A549 (cell line): ENCODE measurements around the gene LRRC61. TPM values are rescaled to one million over a fixed set of nuclear protein-coding genes. Genes with fewer than 3 reads are reported as not detected.
A peak's percentile ranks its signal among the peaks of the same experiment; 100 is the strongest.

Source experiments
- ATAC-seq, 2 experiments: fragments of 200-7000 bp in 1 of 2; fragments of >200 bp in 1 of 2; cut with Nextera tagmentation in 1 of 2; cut with Tn5 transposase in 1 of 2; 3 replicates each; pipeline versions ENCODE4 v1.8.0 to v1.9.1; 2018 to 2020; ENCODE audit warnings: mild to moderate bottlenecking in 1 of 2, moderate library complexity in 1 of 2
- CTCF ChIA-PET: fragments of 300-600 bp; sonication (Branson Sonifier 250); formaldehyde crosslinking; extraction: SDS; loops from one replicate; lab custom pipeline; 2021; ENCODE audit warnings: antibody characterized with exemption, inconsistent platforms; lab: Yijun Ruan, JAX
- POLR2A ChIA-PET: fragments of 350-600 bp; formaldehyde crosslinking; extraction: SDS; loops from one replicate; lab custom pipeline; 2021; ENCODE audit warnings: antibody characterized with exemption, inconsistent platforms; lab: Yijun Ruan, JAX
- DNase-seq, 2 experiments: peaks; one replicate each; pipeline versions ENCODE4 v3.0.0 to v3.0.0-alpha.2; 2011 to 2016; ENCODE audit warnings: low read depth in 1 of 2, low spot score in 1 of 2
- FAIRE-seq: peaks from 2 replicates; lab custom pipeline; 2011; peaks lifted over from hg19 to GRCh38; lab: Jason Lieb, UNC
- H3K27ac ChIP-seq, 2 experiments: fragments of >200 bp; sonication (Bioruptor Twin); formaldehyde crosslinking; 3 replicates each; pipeline ENCODE4 v1.5.1; 2016 to 2017
- H3K4me1 ChIP-seq: fragments of >200 bp; sonication (Bioruptor Twin); formaldehyde crosslinking; 3 replicates; pipeline ENCODE4 v1.6.1; 2016
- H3K4me2 ChIP-seq: fragments of >200 bp; sonication (Bioruptor Twin); formaldehyde crosslinking; 3 replicates; pipeline ENCODE4 v1.6.1; 2016
- H3K4me3 ChIP-seq: fragments of >200 bp; sonication (Bioruptor Twin); formaldehyde crosslinking; 3 replicates; pipeline ENCODE4 v1.5.1; 2016
- H3K9me3 ChIP-seq: fragments of >200 bp; sonication (Bioruptor Twin); formaldehyde crosslinking; 3 replicates; pipeline ENCODE4 v1.6.1; 2016
- ATOH8 ChIP-seq: fragments of 250-450 bp; sonication (Bioruptor Pico); IDR thresholded peaks from 2 replicates; pipeline ENCODE4 v1.5.0; 2020; ENCODE audit warnings: low read depth, mild to moderate bottlenecking, moderate library complexity
- BHLHE40 ChIP-seq: IDR thresholded peaks from 2 replicates; pipeline ENCODE4 v1.6.1; 2012; ENCODE audit warnings: low read depth, low read length, inconsistent platforms
- CBX2 ChIP-seq: fragments of 200-600 bp; sonication (generic); IDR thresholded peaks from 2 replicates; pipeline ENCODE4 v1.6.1; 2016; ENCODE audit warnings: low read depth, mild to moderate bottlenecking, borderline replicate concordance
- CBX8 ChIP-seq: fragments of 200-600 bp; sonication (generic); IDR thresholded peaks from 2 replicates; pipeline ENCODE4 v1.6.1; 2016
- CHD2 ChIP-seq: fragments of 150-350 bp; IDR thresholded peaks from 2 replicates; pipeline ENCODE4 v1.6.1; 2014; ENCODE audit warnings: low read length; ENCODE audit not compliant: partially characterized antibody
- CHD4 ChIP-seq: fragments of 200-600 bp; sonication (generic); IDR thresholded peaks from 2 replicates; pipeline ENCODE4 v1.6.1; 2016; ENCODE audit warnings: antibody characterized with exemption, mild to moderate bottlenecking, borderline replicate concordance
- CTCF ChIP-seq: fragments of >200 bp; sonication (Bioruptor Twin); formaldehyde crosslinking; IDR thresholded peaks from 3 replicates; pipeline ENCODE4 v1.5.1; 2016
- E2F6 ChIP-seq: IDR thresholded peaks from 2 replicates; pipeline ENCODE4 v1.6.1; 2012; ENCODE audit warnings: low read depth, borderline replicate concordance
- EP300 ChIP-seq, 2 experiments: fragments of >200 bp; sonication (Bioruptor Twin); formaldehyde crosslinking; IDR thresholded peaks; 2 replicates in 1 of 2; 3 replicates in 1 of 2; pipeline ENCODE4 v1.6.1; 2016 to 2017
- HDAC2 ChIP-seq: fragments of 200-600 bp; sonication (generic); IDR thresholded peaks from 2 replicates; pipeline ENCODE4 v1.6.1; 2016
- HEYL ChIP-seq: fragments of 250-450 bp; sonication (Bioruptor Pico); IDR thresholded peaks from 2 replicates; pipeline ENCODE4 v1.8.0; 2021; ENCODE audit warnings: mild to moderate bottlenecking, moderate library complexity
- HMGXB4 ChIP-seq: fragments of 250-450 bp; sonication (Bioruptor Pico); IDR thresholded peaks from 2 replicates; pipeline ENCODE4 v1.5.0; 2021; ENCODE audit warnings: mild to moderate bottlenecking, moderate library complexity, borderline replicate concordance
- HOXB5 ChIP-seq: fragments of 250-450 bp; sonication (Bioruptor Pico); IDR thresholded peaks from 2 replicates; pipeline ENCODE4 v1.5.0; 2020; ENCODE audit warnings: mild to moderate bottlenecking, moderate library complexity
- JUN ChIP-seq, 2 experiments: fragments of >200 bp; sonication (Bioruptor Twin); formaldehyde crosslinking; IDR thresholded peaks; 2 replicates in 1 of 2; 3 replicates in 1 of 2; pipeline ENCODE4 v1.6.1; 2016 to 2017
- KDM1A ChIP-seq: fragments of 200-600 bp; sonication (generic); IDR thresholded peaks from 2 replicates; pipeline ENCODE4 v1.6.1; 2016; ENCODE audit warnings: low read depth, mild to moderate bottlenecking
- MAFK ChIP-seq: fragments of 450-650 bp; IDR thresholded peaks from 2 replicates; pipeline ENCODE4 v1.6.1; 2014; ENCODE audit not compliant: partially characterized antibody
- MAX ChIP-seq: IDR thresholded peaks from 2 replicates; pipeline ENCODE4 v1.6.1; 2012
- MYC ChIP-seq: IDR thresholded peaks from 2 replicates; pipeline ENCODE4 v1.6.1; 2012; ENCODE audit warnings: mild to moderate bottlenecking, inconsistent platforms, low read length, improper control_type of control experiment, borderline replicate concordance
- NPAS2 ChIP-seq: fragments of 250-450 bp; sonication (Bioruptor Pico); IDR thresholded peaks from 2 replicates; pipeline ENCODE4 v1.8.0; 2022; ENCODE audit warnings: mild to moderate bottlenecking, moderate library complexity, borderline replicate concordance
- PHF8 ChIP-seq: fragments of 200-600 bp; sonication (generic); IDR thresholded peaks from 2 replicates; pipeline ENCODE4 v1.6.1; 2016; ENCODE audit warnings: low read depth, mild to moderate bottlenecking, antibody characterized with exemption, moderate library complexity, borderline replicate concordance
- POLR2A ChIP-seq: IDR thresholded peaks from 2 replicates; pipeline ENCODE4 v1.6.1; 2012; ENCODE audit warnings: mild to moderate bottlenecking, low read length
- POLR2AphosphoS2 ChIP-seq: conservative IDR thresholded peaks from 2 replicates; pipeline ENCODE4 v1.6.1; 2012; ENCODE audit warnings: low read length, improper control_type of control experiment, inconsistent platforms
- RAD21 ChIP-seq, 2 experiments: fragments of >200 bp in 1 of 2; sonication (Bioruptor Twin) in 1 of 2; formaldehyde crosslinking in 1 of 2; IDR thresholded peaks in 1 of 2; conservative IDR thresholded peaks in 1 of 2; 2 replicates in 1 of 2; 3 replicates in 1 of 2; pipeline ENCODE4 v1.6.1; 2012 to 2018; ENCODE audit warnings: inconsistent platforms in 1 of 2
- RARB ChIP-seq: fragments of 250-450 bp; sonication (Bioruptor Pico); IDR thresholded peaks from 2 replicates; pipeline ENCODE4 v1.8.0; 2021; ENCODE audit warnings: mild to moderate bottlenecking, moderate library complexity
- SMC3 ChIP-seq: fragments of >200 bp; sonication (Bioruptor Twin); formaldehyde crosslinking; IDR thresholded peaks from 3 replicates; pipeline ENCODE4 v1.6.1; 2018; ENCODE audit warnings: inconsistent platforms
- TFCP2L1 ChIP-seq: fragments of 250-450 bp; sonication (Bioruptor Pico); IDR thresholded peaks from 2 replicates; pipeline ENCODE4 v1.5.0; 2021; ENCODE audit warnings: mild to moderate bottlenecking
- TP53 ChIP-seq: fragments of 250-450 bp; sonication (Bioruptor Pico); IDR thresholded peaks from 2 replicates; pipeline ENCODE4 v1.5.0; 2021; ENCODE audit warnings: mild to moderate bottlenecking, moderate library complexity
- ZNF302 ChIP-seq: fragments of 250-450 bp; sonication (Bioruptor Pico); IDR thresholded peaks from 2 replicates; pipeline ENCODE4 v1.9.0; 2021; ENCODE audit warnings: inconsistent platforms, mild to moderate bottlenecking, moderate library complexity
- WGBS: methylation state at CpG from one replicate; pipeline ENCODE4 v1.1.6; 2017; ENCODE audit errors: missing lambda C conversion rate; 5-methylcytosine and 5-hydroxymethylcytosine counted together
- polyA plus RNA-seq, 4 experiments: library from polyadenylated mRNA; depleted of rRNA in 3 of 4; stranded (reverse); fragments of >200 nt; fragmentation: RNase III in 1 of 4; extraction: RNeasy Plus Mini Kit Qiagen cat#74134 plus additional on column Dnase treatment in 1 of 4; gene quantifications; 2 replicates in 3 of 4; 3 replicates in 1 of 4; pipeline ENCODE4 v1.2.3, GENCODE V29; 2011 to 2017

LRRC61 gene
- polyA plus RNA-seq, 2 of the 4 experiments (the other 2 are of a cell fraction): 0.19 to 0.22 TPM

- Histone ChIP-seq H3K4me2 (peak overlapping the region; percentile 1; the same call in 1 of the 3 replicates), H3K27ac (no peak overlapping the region), H3K4me1 (no peaks in the 10 kb centered on the region), H3K9me3 (no peaks in the 10 kb centered on the region), H3K4me3 (no peak overlapping the region)
- no peak for ATAC-seq
- no peak for TF ChIP-seq CHD2
- no peak for TF ChIP-seq PHF8
- no peak for TF ChIP-seq JUN (IDR thresholded peaks at IDR 0.05)
- no peak for TF ChIP-seq NPAS2 (CRISPR knock-in tag)
- TF ChIP-seq TFCP2L1 (CRISPR knock-in tag): no peak
- TF ChIP-seq KDM1A: no peak
- no peak for TF ChIP-seq ZNF302 (CRISPR knock-in tag)
- TF ChIP-seq HDAC2: no peak
- no peak for TF ChIP-seq HOXB5 (CRISPR knock-in tag)
- no peak for TF ChIP-seq CHD4
- TF ChIP-seq MAFK: no peak
- TF ChIP-seq CBX8: no peak
- TF ChIP-seq MAX: no peak
- TF ChIP-seq POLR2A: no peak
- no peak for TF ChIP-seq EP300 (IDR thresholded peaks at IDR 0.05)
- no peak for TF ChIP-seq BHLHE40
- no peak for TF ChIP-seq E2F6
- no peak for TF ChIP-seq RAD21 (conservative IDR thresholded peaks at IDR 0.05 in 1 of 2, IDR thresholded peaks at IDR 0.05 in 1 of 2)
- DNase-seq: no peak
- 29% methylated on average over 9 of the region's 9 CpGs for WGBS
- ChIA-PET POLR2A (no interaction called here), CTCF (interaction anchor here (1.0 kb wide), 1 partner anchor 10 kb away, joined by 3 read pairs; no protein-coding TSS in a partner anchor)
- no peak for FAIRE-seq
These were observed 15.3 kb upstream of the LRRC61 start for GRCh38 chr7:150307904-150308303.

- TF ChIP-seq SMC3: no peak
- no peak for TF ChIP-seq KDM1A
- TF ChIP-seq MYC: no peak
- TF ChIP-seq RARB: no peak
- TF ChIP-seq CTCF: no peak
- no peak for TF ChIP-seq HEYL (CRISPR knock-in tag)
- TF ChIP-seq HMGXB4 (CRISPR knock-in tag): no peak
- no peak for TF ChIP-seq TP53
- no peak for TF ChIP-seq ATOH8 (CRISPR knock-in tag)
- TF ChIP-seq POLR2AphosphoS2: no peak
- no peak for TF ChIP-seq CBX2
- FAIRE-seq: no peak
- Histone ChIP-seq H3K27ac (no peak overlapping the region), H3K4me2 (peak overlapping the region; percentile 1; the same call in 1 of the 3 replicates), H3K9me3 (no peaks in the 10 kb centered on the region), H3K4me1 (no peaks in the 10 kb centered on the region), H3K4me3 (no peak overlapping the region)
- ATAC-seq: no peak
- ChIA-PET POLR2A (no interaction called here), CTCF (interaction anchor here (1.0 kb wide), 1 partner anchor 9 kb away, joined by 3 read pairs; no protein-coding TSS in a partner anchor)
- DNase-seq: no peak
These were observed 14.6 kb upstream of the LRRC61 start for GRCh38 chr7:150308575-150308974.
